ENCODE results near the gene SDF2. TPM values are rescaled to one million over a fixed set of nuclear protein-coding genes. Genes with fewer than 3 reads are reported as not detected.

SDF2 gene
- total and polyA plus RNA-seq, 9 of the 15 experiments (the other 6 are each of a cell fraction or from before 2014, with no cell fraction given) = 41.2 to 132 (median 65.6) TPM

GRCh38 chr17:28598799-28599310 lies 62.9 kb downstream of the SDF2 start, which contains the start of gene SPAG5 (continued):
- no peak for TF ChIP-seq PATZ1 (CRISPR knock-in tag; IDR thresholded peaks at IDR 0.05; ENCODE audit: borderline replicate concordance)
- no peak for TF ChIP-seq SNIP1 (IDR thresholded peaks at IDR 0.05; ENCODE audit: low read depth)
- TF ChIP-seq GTF2F1 (IDR thresholded peaks at IDR 0.05; ENCODE audit: low read depth, low read length) = peak; percentile 84; the same call in 1 of the 2 replicates
- TF ChIP-seq TCF3 (CRISPR knock-in tag; IDR thresholded peaks at IDR 0.05) = peak; percentile 22; the same call in 1 of the 2 replicates
- TF ChIP-seq ZNF57 (CRISPR knock-in tag; IDR thresholded peaks at IDR 0.05) = 0 out of 2 replicates have a peak, but pooled peaks have one; percentile 33
- TF ChIP-seq NFXL1 (CRISPR knock-in tag; IDR thresholded peaks at IDR 0.05) = no peak
- no peak for TF ChIP-seq BRF1 (IDR thresholded peaks at IDR 0.05; ENCODE audit: borderline replicate concordance, extremely low read depth, insufficient read length)
- TF ChIP-seq FOXO4 (CRISPR knock-in tag; IDR thresholded peaks at IDR 0.05) = no peak
- TF ChIP-seq ZBTB1 (CRISPR knock-in tag; IDR thresholded peaks at IDR 0.05; ENCODE audit: borderline replicate concordance, low read depth) = no peak
- no peak for TF ChIP-seq GATA2 (CRISPR knock-in tag; IDR thresholded peaks at IDR 0.05)
- peak; percentile 13; the same call in 1 of the 2 replicates for TF ChIP-seq ZEB2 (IDR thresholded peaks at IDR 0.05)
- no peak for TF ChIP-seq PREB (CRISPR knock-in tag; IDR thresholded peaks at IDR 0.05)
- no peak for TF ChIP-seq NR4A1 (CRISPR knock-in tag; IDR thresholded peaks at IDR 0.05)
- TF ChIP-seq NR4A1 (tag; IDR thresholded peaks at IDR 0.05) = no peak
- no peak for TF ChIP-seq HMGXB4 (CRISPR knock-in tag; IDR thresholded peaks at IDR 0.05)
- TF ChIP-seq ERF (CRISPR knock-in tag; IDR thresholded peaks at IDR 0.05) = no peak; the same call in 1 of the 2 replicates
- peak; percentile 68; the same call in 1 of the 2 replicates for TF ChIP-seq MXI1 (IDR thresholded peaks at IDR 0.05; ENCODE audit: low read depth, low read length)
- TF ChIP-seq ZNF3 (CRISPR knock-in tag; IDR thresholded peaks at IDR 0.05) = no peak
- TF ChIP-seq DPF2 (IDR thresholded peaks at IDR 0.05) = no peak
- no peak for TF ChIP-seq ZNF561 (CRISPR knock-in tag; conservative IDR thresholded peaks at IDR 0.05)
- peak; percentile 100 for TF ChIP-seq POLR2G (IDR thresholded peaks at IDR 0.05; ENCODE audit: low read depth, low read length)
